Neural progenitor cell (in vitro differentiated cells): ENCODE measurements around the gene ASH1L.

Experiments
- CTCF ChIP-seq: fragments of 200-600 bp; sonication (generic); IDR thresholded peaks from 2 replicates; pipeline ENCODE4 v1.5.1; 2017; ENCODE audit warnings: antibody characterized with exemption, mild to moderate bottlenecking
- EZH2 ChIP-seq: fragments of 200-600 bp; sonication (generic); IDR thresholded peaks from 2 replicates; pipeline ENCODE4 v1.6.1; 2017; ENCODE audit warnings: antibody characterized with exemption, mild to moderate bottlenecking, moderate library complexity

GRCh38 chr1:155487541-155487940 lies 75.1 kb downstream of the ASH1L start:
- TF ChIP-seq CTCF (no peak), EZH2 (no peak)
